ACC112 (cell line): ENCODE measurements around the gene EFCAB6.

Source experiments
- H2AFZ ChIP-seq: fragments of 200-600 bp; sonication (generic); one replicate; pipeline ENCODE4 v1.6.0; 2017; ENCODE audit warnings: antibody characterized with exemption, low read length; ENCODE audit not compliant: unreplicated experiment
- H3K27ac ChIP-seq: fragments of 200-600 bp; sonication (generic); 2 replicates; pipeline ENCODE4 v1.5.1; 2014; ENCODE audit warnings: low read depth, mild to moderate bottlenecking, antibody characterized with exemption, low read length, moderate library complexity
- H3K27me3 ChIP-seq: fragments of 200-600 bp; sonication (generic); 2 replicates; pipeline ENCODE4 v1.6.1; 2014; ENCODE audit warnings: mild to moderate bottlenecking, antibody characterized with exemption, low read length, moderate library complexity, mixed read lengths; ENCODE audit not compliant: insufficient read depth
- H3K36me3 ChIP-seq: fragments of 200-600 bp; sonication (generic); 2 replicates; pipeline ENCODE4 v1.6.1; 2016; ENCODE audit warnings: mild to moderate bottlenecking, antibody characterized with exemption, low read length, moderate library complexity, mixed read lengths; ENCODE audit not compliant: insufficient read depth
- H3K4me1 ChIP-seq: fragments of 200-600 bp; sonication (generic); one replicate; pipeline ENCODE4 v1.6.1; 2016; ENCODE audit warnings: low read length, mixed read lengths; ENCODE audit not compliant: insufficient read depth, unreplicated experiment, control insufficient read depth
- H3K4me3 ChIP-seq: fragments of 200-600 bp; sonication (generic); 2 replicates; pipeline ENCODE4 v1.5.1; 2014; ENCODE audit warnings: mild to moderate bottlenecking, low read depth, low read length
- H3K79me2 ChIP-seq: fragments of 200-600 bp; sonication (generic); one replicate; pipeline ENCODE4 v1.6.0; 2016; ENCODE audit warnings: low read length; ENCODE audit not compliant: control insufficient read depth, unreplicated experiment, insufficient read depth

The EFCAB6 gene

GRCh38 chr22:43635101-43635500 lies 177.0 kb downstream of the EFCAB6 start:
- Histone ChIP-seq H3K4me3 (no peak overlapping the region), H3K79me2 (no peaks in the 10 kb centered on the region), H3K4me1 (no peaks in the 10 kb centered on the region), H3K27me3 (no peaks in the 10 kb centered on the region), H3K36me3 (no peaks in the 10 kb centered on the region), H2AFZ (no peak overlapping the region), H3K27ac (no peak overlapping the region)

DNA sequence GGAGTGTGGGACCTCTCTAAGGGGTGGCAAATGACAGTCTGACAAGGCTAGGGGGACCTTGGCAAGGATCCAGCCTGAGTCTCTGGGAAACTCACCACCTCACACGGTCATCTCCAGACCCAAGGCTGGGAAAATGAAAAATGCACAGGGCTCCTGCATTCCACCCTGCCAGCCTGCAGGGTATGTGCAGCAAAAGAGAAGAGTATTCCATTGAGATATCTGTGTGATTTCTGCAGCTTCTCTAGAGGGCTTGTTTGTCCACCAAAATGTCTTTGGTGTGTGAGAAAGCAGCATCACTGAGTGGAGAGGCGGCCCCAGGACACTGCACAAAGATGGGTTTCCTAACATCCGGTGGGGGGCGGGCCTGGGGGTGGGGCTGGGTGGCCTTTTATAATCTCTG lies 177.8 kb downstream of the EFCAB6 start:
- Histone ChIP-seq H2AFZ (no peak overlapping the region), H3K79me2 (no peaks in the 10 kb centered on the region), H3K27ac (no peak overlapping the region), H3K4me3 (no peak overlapping the region), H3K27me3 (no peaks in the 10 kb centered on the region), H3K4me1 (no peaks in the 10 kb centered on the region), H3K36me3 (no peaks in the 10 kb centered on the region)

DNA sequence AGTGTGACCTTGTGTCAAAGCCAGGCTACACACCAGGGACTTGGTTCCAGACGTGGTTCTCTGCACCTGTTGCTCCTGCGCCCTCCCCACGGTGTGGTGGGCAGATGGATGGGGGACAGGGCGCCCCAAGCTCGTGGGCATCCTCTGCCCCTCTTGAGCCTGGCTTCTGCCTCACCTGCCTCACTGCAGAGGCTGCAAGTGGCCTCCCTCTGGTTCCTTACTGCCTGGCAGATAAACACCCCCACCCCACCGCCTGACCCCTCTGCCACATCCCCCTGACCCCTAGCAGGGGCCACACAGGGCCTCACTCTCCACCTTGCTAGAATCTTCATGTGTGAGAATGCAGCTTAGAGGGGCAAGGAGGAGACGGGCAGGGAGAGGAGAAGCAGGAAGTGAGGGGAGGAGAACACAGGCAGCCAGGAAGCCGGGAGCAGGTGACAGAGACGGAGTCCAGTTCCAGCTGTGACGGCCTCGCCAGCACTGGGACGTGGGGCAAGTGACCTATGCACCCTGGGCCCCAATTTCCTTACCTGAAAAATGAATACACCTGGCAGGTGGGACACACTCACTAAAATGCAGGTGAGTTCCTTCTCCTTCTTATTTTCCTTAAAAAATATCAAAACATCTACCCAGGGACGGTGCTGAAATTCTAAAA lies 178.3 kb downstream of the EFCAB6 start:
- Histone ChIP-seq H3K27me3 (no peaks in the 10 kb centered on the region), H3K4me3 (no peak overlapping the region), H3K27ac (no peak overlapping the region), H3K79me2 (no peaks in the 10 kb centered on the region), H3K36me3 (no peaks in the 10 kb centered on the region), H2AFZ (no peak overlapping the region), H3K4me1 (no peaks in the 10 kb centered on the region)

DNA sequence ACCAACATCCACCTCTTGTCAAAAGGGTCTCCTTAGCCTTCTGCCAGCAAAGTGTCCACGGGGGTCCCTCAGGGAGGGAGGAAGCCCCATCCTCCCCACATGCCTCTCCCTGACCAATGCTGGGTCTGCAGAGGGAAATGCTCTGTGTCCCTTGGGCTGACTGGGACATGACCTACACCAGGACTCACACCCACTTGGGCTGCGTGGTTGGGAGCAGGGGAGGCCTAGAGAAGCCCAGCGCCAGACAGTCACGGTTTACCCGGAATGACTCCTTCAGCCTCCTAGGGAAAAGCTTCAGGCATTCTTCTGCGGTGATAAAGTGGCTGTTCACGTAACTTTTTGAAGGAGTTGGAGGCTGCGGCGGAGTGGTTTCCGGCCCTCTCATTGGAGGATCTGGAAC lies 180.3 kb downstream of the EFCAB6 start:
- no peak overlapping the region for H2AFZ ChIP-seq
- no peaks in the 10 kb centered on the region for H3K27me3 ChIP-seq
- no peak overlapping the region for H3K4me3 ChIP-seq
- H3K79me2 ChIP-seq: no peaks in the 10 kb centered on the region
- no peak overlapping the region for H3K27ac ChIP-seq
- H3K36me3 ChIP-seq: no peaks in the 10 kb centered on the region
- no peaks in the 10 kb centered on the region for H3K4me1 ChIP-seq

GRCh38 chr22:43631201-43631600 lies 180.9 kb downstream of the EFCAB6 start:
- no peaks in the 10 kb centered on the region for H3K36me3 ChIP-seq
- H3K4me3 ChIP-seq: no peak overlapping the region
- no peak overlapping the region for H3K27ac ChIP-seq
- no peaks in the 10 kb centered on the region for H3K79me2 ChIP-seq
- H2AFZ ChIP-seq: no peak overlapping the region
- no peaks in the 10 kb centered on the region for H3K4me1 ChIP-seq
- H3K27me3 ChIP-seq: no peaks in the 10 kb centered on the region

DNA sequence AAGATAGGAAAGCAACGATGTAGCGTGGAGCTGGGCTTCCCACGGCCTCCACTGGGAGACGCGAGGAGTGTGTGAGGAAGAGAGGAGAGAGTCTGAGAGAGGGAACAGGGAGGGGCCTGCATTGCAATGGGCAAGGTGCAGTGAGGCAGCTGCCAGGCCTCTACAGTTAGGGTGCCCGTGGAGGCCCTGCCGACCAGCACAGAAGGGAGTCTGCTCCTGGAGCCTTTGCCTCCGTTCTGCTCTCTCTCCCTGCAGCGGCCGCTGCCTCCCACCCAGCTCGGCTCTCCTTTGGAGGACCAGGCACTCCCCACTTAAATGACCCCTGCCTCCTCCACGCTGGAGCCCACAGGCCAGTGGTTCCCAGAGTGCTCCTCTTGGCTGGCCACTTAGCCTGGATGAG lies 181.7 kb downstream of the EFCAB6 start:
- Histone ChIP-seq H2AFZ (no peak overlapping the region), H3K27ac (no peak overlapping the region), H3K4me1 (no peaks in the 10 kb centered on the region), H3K79me2 (no peaks in the 10 kb centered on the region), H3K27me3 (no peaks in the 10 kb centered on the region), H3K36me3 (no peaks in the 10 kb centered on the region), H3K4me3 (no peak overlapping the region)

DNA sequence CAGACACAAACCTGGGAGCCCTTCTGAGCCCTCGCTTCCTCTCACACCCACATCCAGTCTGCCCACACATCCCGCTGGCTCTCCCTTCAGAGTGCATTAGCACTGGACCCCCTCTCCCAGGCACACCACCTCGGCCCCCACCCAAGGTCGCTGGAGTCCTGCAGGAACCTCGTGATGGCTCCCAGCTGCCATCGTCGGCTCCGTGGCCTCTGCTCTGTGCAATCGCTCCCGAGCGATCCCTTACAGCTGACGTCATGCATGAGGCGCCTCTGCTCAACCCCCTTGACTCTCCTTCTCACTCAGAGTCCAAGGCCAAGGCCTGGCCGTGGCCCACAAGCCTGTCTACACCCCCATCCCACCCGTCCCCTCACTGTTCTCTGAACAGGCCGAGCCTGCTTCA lies 183.9 kb downstream of the EFCAB6 start:
- Histone ChIP-seq H3K4me1 (no peaks in the 10 kb centered on the region), H3K36me3 (no peaks in the 10 kb centered on the region), H3K27ac (no peak overlapping the region), H2AFZ (no peak overlapping the region), H3K27me3 (no peaks in the 10 kb centered on the region), H3K79me2 (no peaks in the 10 kb centered on the region), H3K4me3 (no peak overlapping the region)

GRCh38 chr22:43627485-43628213 lies 184.5 kb downstream of the EFCAB6 start:
- H3K36me3 ChIP-seq: no peaks in the 10 kb centered on the region
- no peaks in the 10 kb centered on the region for H3K4me1 ChIP-seq
- no peaks in the 10 kb centered on the region for H3K79me2 ChIP-seq
- no peak overlapping the region for H3K4me3 ChIP-seq
- no peak overlapping the region for H3K27ac ChIP-seq
- H3K27me3 ChIP-seq: no peaks in the 10 kb centered on the region
- H2AFZ ChIP-seq: no peak overlapping the region

DNA sequence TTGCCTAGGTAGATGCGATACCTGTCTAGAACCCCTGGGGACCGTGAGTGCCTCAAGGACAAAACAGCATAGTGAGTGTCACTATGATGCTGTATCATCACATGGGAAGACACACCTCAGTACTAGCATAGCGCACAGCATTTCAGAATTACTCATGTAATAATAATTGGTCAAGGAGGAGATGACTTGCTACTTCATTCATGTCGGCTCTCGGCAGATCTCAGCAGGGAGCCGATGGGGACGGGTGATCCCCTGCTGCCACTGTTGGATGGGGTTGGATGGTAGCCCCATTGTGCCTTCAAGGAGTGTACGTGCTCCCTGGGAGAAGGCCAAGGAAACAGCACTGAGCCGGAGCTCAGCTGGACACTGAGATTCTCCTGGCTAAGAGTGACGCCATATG lies 186.9 kb downstream of the EFCAB6 start:
- no peaks in the 10 kb centered on the region for H3K36me3 ChIP-seq
- H2AFZ ChIP-seq: no peak overlapping the region
- no peaks in the 10 kb centered on the region for H3K79me2 ChIP-seq
- no peak overlapping the region for H3K4me3 ChIP-seq
- H3K4me1 ChIP-seq: no peaks in the 10 kb centered on the region
- H3K27me3 ChIP-seq: no peaks in the 10 kb centered on the region
- H3K27ac ChIP-seq: no peak overlapping the region

- H3K4me3 ChIP-seq: no peak overlapping the region
- no peaks in the 10 kb centered on the region for H3K36me3 ChIP-seq
- H3K4me1 ChIP-seq: no peaks in the 10 kb centered on the region
- H3K27ac ChIP-seq: no peak overlapping the region
- H2AFZ ChIP-seq: no peak overlapping the region
- no peaks in the 10 kb centered on the region for H3K79me2 ChIP-seq
- H3K27me3 ChIP-seq: no peaks in the 10 kb centered on the region
These were observed 187.7 kb downstream of the EFCAB6 start for GRCh38 chr22:43624144-43624998.
